Left lung (tissue), 10 donors: ENCODE results near the gene CACTIN. TPM values are rescaled to one million over a fixed set of nuclear protein-coding genes. Genes with fewer than 3 reads are reported as not detected.

Experiments
- ATAC-seq: fragments of 200-7000 bp; cut with Tn5 transposase; one replicate; pipeline ENCODE4 v1.9.1; 2020; ENCODE audit warnings: moderate library complexity
- DNase-seq, 4 donors: peaks; one replicate each; pipeline ENCODE4 v3.0.0-alpha.2; 2013 to 2020
- H3K27ac ChIP-seq, 2 donors: fragments of 200-600 bp; sonication (generic) in 1 of 2; one replicate each; pipeline versions ENCODE4 v1.5.0 to v1.8.0; 2020 to 2021
- H3K27me3 ChIP-seq, 2 donors: fragments of 200-600 bp; sonication (generic) in 1 of 2; one replicate each; pipeline versions ENCODE4 v1.5.0 to v1.8.0; 2020 to 2021
- H3K36me3 ChIP-seq, 2 donors: fragments of 200-600 bp; sonication (generic) in 1 of 2; one replicate each; pipeline versions ENCODE4 v1.5.0 to v1.8.0; 2020 to 2021
- H3K4me1 ChIP-seq, 2 donors: fragments of 200-600 bp; one replicate each; pipeline ENCODE4 v1.8.0; 2021
- H3K4me3 ChIP-seq, 2 donors: fragments of 200-600 bp; sonication (generic) in 1 of 2; one replicate each; pipeline versions ENCODE4 v1.5.0 to v1.8.0; 2020 to 2021; ENCODE audit warnings: mild to moderate bottlenecking in 1 of 2
- H3K9me3 ChIP-seq, 2 donors: fragments of 200-600 bp; sonication (generic) in 1 of 2; one replicate each; pipeline versions ENCODE4 v1.5.0 to v1.8.0; 2020 to 2021
- CTCF ChIP-seq, 2 donors: fragments of 200-600 bp; sonication (generic) in 1 of 2; IDR thresholded peaks; one replicate each; pipeline versions ENCODE4 v1.5.0 to v1.8.0; 2021; ENCODE audit warnings: antibody characterized with exemption in 2 of 2
- intact Hi-C, 2 donors: fragments of 100-400 bp; cut with DNase I; formaldehyde crosslinking; loops; one replicate each; pipeline versions ENCODE4 v1.11.2 to v1.14.2; 2022
- polyA plus RNA-seq, 6 donors: library from polyadenylated mRNA; unstranded; fragments of 120-200 nt; gene quantifications; one replicate each; pipeline ENCODE4 v1.2.1, GENCODE V29; 2013; ENCODE audit not compliant: insufficient read length in 6 of 6
- total RNA-seq, 2 donors: library from RNA; stranded (reverse); fragmentation: NEBNext Ultra II Directional; extraction: Animal tissue kit (Norgen Biotek cat#: 25700); gene quantifications; one replicate each; pipeline ENCODE4 v1.2.1, GENCODE V29; 2021
- donor health status: DM: no; HTN: yes; CAD: no.
- donor health status: DM: no; HTN: no; CAD: no.

The CACTIN gene
- total and polyA plus RNA-seq, 8 donors, result 19.8 to 33.2 (median 26.5) TPM

GRCh38 chr19:3620817-3621547 is 5.6 kb downstream of the CACTIN start:
- Histone ChIP-seq H3K27me3 (no peaks in the 10 kb centered on the region), H3K27ac (no peak overlapping the region), H3K4me3 (no peak overlapping the region), H3K4me1 (peaks cover 11 to 34% of the 10 kb centered on the region in 2 donors), H3K36me3 (peaks cover 0 to 68% of the 10 kb centered on the region in 2 donors), H3K9me3 (no peaks in the 10 kb centered on the region)
- TF ChIP-seq CTCF (IDR thresholded peaks at IDR 0.05), result no peak
- intact Hi-C loops, result no loop called here
- no peak for DNase-seq
- ATAC-seq, result no peak

GRCh38 chr19:3620145-3620816 is 6.3 kb downstream of the CACTIN start:
- ATAC-seq, result no peak
- no peak for TF ChIP-seq CTCF (IDR thresholded peaks at IDR 0.05)

GRCh38 chr19:3619631-3620012 is 7.0 kb downstream of the CACTIN start:
- H3K36me3 ChIP-seq, result peaks cover 0 to 76% of the 10 kb centered on the region in 2 donors

More at GRCh38 chr19:3620145-3620816, 6.3 kb downstream of the CACTIN start:
- DNase-seq, result peak in 1 of 4 donors; percentile 67
- intact Hi-C loops, result no loop called here
- H3K4me3 ChIP-seq, result no peak overlapping the region
- H3K36me3 ChIP-seq, result peaks cover 0 to 75% of the 10 kb centered on the region in 2 donors
- H3K27ac ChIP-seq, result no peak overlapping the region
- no peaks in the 10 kb centered on the region for H3K27me3 ChIP-seq
- no peaks in the 10 kb centered on the region for H3K9me3 ChIP-seq
- peaks cover 4 to 27% of the 10 kb centered on the region in 2 donors for H3K4me1 ChIP-seq

GRCh38 chr19:3618811-3619630 is 7.6 kb downstream of the CACTIN start:
- no peak for ATAC-seq
- H3K4me1 ChIP-seq, result peaks cover 0 to 19% of the 10 kb centered on the region in 2 donors
- intact Hi-C loops, result loop anchor here in 1 of 2 donors (10.0 kb wide), 1 partner anchor 74 kb away; no protein-coding TSS in a partner anchor
- no peak overlapping the region for H3K4me3 ChIP-seq
- peaks cover 0 to 79% of the 10 kb centered on the region in 2 donors for H3K36me3 ChIP-seq
- H3K27ac ChIP-seq, result no peak overlapping the region
- H3K9me3 ChIP-seq, result no peaks in the 10 kb centered on the region
- peak in 1 of 2 donors; percentile 38 for TF ChIP-seq CTCF (IDR thresholded peaks at IDR 0.05)
- no peaks in the 10 kb centered on the region for H3K27me3 ChIP-seq
- DNase-seq, result peak in 1 of 4 donors; percentile 69

More at GRCh38 chr19:3619631-3620012, 7.0 kb downstream of the CACTIN start:
- Histone ChIP-seq H3K27ac (no peak overlapping the region), H3K4me1 (peaks cover 0 to 20% of the 10 kb centered on the region in 2 donors), H3K27me3 (no peaks in the 10 kb centered on the region), H3K9me3 (no peaks in the 10 kb centered on the region), H3K4me3 (no peak overlapping the region)
- peak in 1 of 4 donors; percentile 66 for DNase-seq
- intact Hi-C loops, result loop anchor here in 1 of 2 donors (10.0 kb wide), 1 partner anchor 75 kb away; no protein-coding TSS in a partner anchor
- TF ChIP-seq CTCF (IDR thresholded peaks at IDR 0.05), result no peak
- no peak for ATAC-seq
